Suprapubic skin (tissue), 4 donors: ENCODE measurements around the gene GGCX. TPM values are rescaled to one million over a fixed set of nuclear protein-coding genes. Genes with fewer than 3 reads are reported as not detected.
"Not testable (repeated sequence)": the region's sequence is repeated elsewhere in the genome, so short reads cannot be mapped to it uniquely, and the experiment has no call there.

Source experiments
- DNase-seq, 2 donors: peaks; one replicate each; pipeline ENCODE4 v3.0.0-alpha.2; 2019; ENCODE audit warnings: low spot score in 2 of 2
- H3K27ac ChIP-seq: fragments of 200-600 bp; sonication (generic); one replicate; pipeline ENCODE4 v1.5.1; 2019
- H3K27me3 ChIP-seq: fragments of 200-600 bp; sonication (generic); one replicate; pipeline ENCODE4 v1.5.1; 2019
- H3K36me3 ChIP-seq: fragments of 200-600 bp; sonication (generic); one replicate; pipeline ENCODE4 v1.5.1; 2019
- H3K4me1 ChIP-seq: fragments of 200-600 bp; sonication (generic); one replicate; pipeline ENCODE4 v1.5.1; 2019
- H3K4me3 ChIP-seq: fragments of 200-600 bp; sonication (generic); one replicate; pipeline ENCODE4 v1.5.1; 2019; ENCODE audit warnings: mild to moderate bottlenecking
- H3K9me3 ChIP-seq: fragments of 200-600 bp; sonication (generic); one replicate; pipeline ENCODE4 v1.5.1; 2019
- EP300 ChIP-seq: sonication (generic); formaldehyde crosslinking; IDR thresholded peaks from one replicate; pipeline ENCODE4 v1.6.1; 2017; ENCODE audit warnings: antibody characterized with exemption
- POLR2A ChIP-seq, 2 donors: fragments of 450-650 bp; IDR thresholded peaks; one replicate each; pipeline ENCODE4 v1.6.1; 2017; ENCODE audit warnings: antibody characterized with exemption in 2 of 2, mild to moderate bottlenecking in 2 of 2, moderate library complexity in 2 of 2
- POLR2AphosphoS5 ChIP-seq, 3 donors: sonication (generic); formaldehyde crosslinking; IDR thresholded peaks; one replicate each; pipeline ENCODE4 v1.6.1; 2017; ENCODE audit warnings: antibody characterized with exemption in 3 of 3
- WGBS: methylation state at CpG from one replicate; pipeline ENCODE4 v1.1.5; 2018; 5-methylcytosine and 5-hydroxymethylcytosine counted together
- total RNA-seq, 4 donors: library from RNA; depleted of rRNA; stranded (reverse); fragments of >200 nt; gene quantifications; one replicate each; pipeline ENCODE4 v1.1.0, GENCODE V29; 2016
- TF ChIP-seq, protein P1 (sequence below), 2 donors: fragments of 200-600 bp in 1 of 2; fragments of 450-650 bp in 1 of 2; sonication (generic) in 1 of 2; IDR thresholded peaks; one replicate each; pipeline ENCODE4 v1.5.1; 2016 to 2019; ENCODE audit warnings: antibody characterized with exemption in 2 of 2, mild to moderate bottlenecking in 1 of 2, moderate library complexity in 1 of 2

GGCX gene
- total RNA-seq, 4 donors from 2014 or later: 23.2 to 38.9 (median 27.7) TPM

- Histone ChIP-seq H3K4me1 (peaks cover 57% of the 10 kb centered on the region), H3K4me3 (no peak overlapping the region), H3K36me3 (peaks cover 62% of the 10 kb centered on the region), H3K27me3 (no peaks in the 10 kb centered on the region), H3K27ac (peak overlapping the region; percentile 30), H3K9me3 (no peaks in the 10 kb centered on the region)
- DNase-seq: no peak
- TF ChIP-seq, protein P1, sequence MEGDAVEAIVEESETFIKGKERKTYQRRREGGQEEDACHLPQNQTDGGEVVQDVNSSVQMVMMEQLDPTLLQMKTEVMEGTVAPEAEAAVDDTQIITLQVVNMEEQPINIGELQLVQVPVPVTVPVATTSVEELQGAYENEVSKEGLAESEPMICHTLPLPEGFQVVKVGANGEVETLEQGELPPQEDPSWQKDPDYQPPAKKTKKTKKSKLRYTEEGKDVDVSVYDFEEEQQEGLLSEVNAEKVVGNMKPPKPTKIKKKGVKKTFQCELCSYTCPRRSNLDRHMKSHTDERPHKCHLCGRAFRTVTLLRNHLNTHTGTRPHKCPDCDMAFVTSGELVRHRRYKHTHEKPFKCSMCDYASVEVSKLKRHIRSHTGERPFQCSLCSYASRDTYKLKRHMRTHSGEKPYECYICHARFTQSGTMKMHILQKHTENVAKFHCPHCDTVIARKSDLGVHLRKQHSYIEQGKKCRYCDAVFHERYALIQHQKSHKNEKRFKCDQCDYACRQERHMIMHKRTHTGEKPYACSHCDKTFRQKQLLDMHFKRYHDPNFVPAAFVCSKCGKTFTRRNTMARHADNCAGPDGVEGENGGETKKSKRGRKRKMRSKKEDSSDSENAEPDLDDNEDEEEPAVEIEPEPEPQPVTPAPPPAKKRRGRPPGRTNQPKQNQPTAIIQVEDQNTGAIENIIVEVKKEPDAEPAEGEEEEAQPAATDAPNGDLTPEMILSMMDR (IDR thresholded peaks at IDR 0.05): no peak
- TF ChIP-seq POLR2A (IDR thresholded peaks at IDR 0.05): no peak
- no peak for TF ChIP-seq POLR2AphosphoS5 (IDR thresholded peaks at IDR 0.05)
- TF ChIP-seq EP300: no peak
- 83% methylated on average over 1 of the region's 1 CpG for WGBS
Measured at GRCh38 chr2:85547089-85547858, 14.0 kb downstream of the GGCX start.

GRCh38 chr2:85545780-85546240 lies 15.5 kb downstream of the GGCX start:
- H3K9me3 ChIP-seq: no peaks in the 10 kb centered on the region
- H3K27me3 ChIP-seq: no peaks in the 10 kb centered on the region
- no peak overlapping the region for H3K4me3 ChIP-seq
- H3K4me1 ChIP-seq: peaks cover 72% of the 10 kb centered on the region
- no peak overlapping the region for H3K27ac ChIP-seq
- DNase-seq: peak in 1 of 2 donors; percentile 29
- WGBS: 60% methylated on average over 5 of the region's 5 CpGs
- H3K36me3 ChIP-seq: peaks cover 66% of the 10 kb centered on the region
- TF ChIP-seq POLR2AphosphoS5 (IDR thresholded peaks at IDR 0.05) (no peak), EP300 (no peak), POLR2A (IDR thresholded peaks at IDR 0.05) (no peak)
- TF ChIP-seq, protein P1 (IDR thresholded peaks at IDR 0.05): no peak

- H3K27ac ChIP-seq: not testable (repeated sequence)
Measured at GRCh38 chr2:85544915-85545779, 16.1 kb downstream of the GGCX start.

DNA sequence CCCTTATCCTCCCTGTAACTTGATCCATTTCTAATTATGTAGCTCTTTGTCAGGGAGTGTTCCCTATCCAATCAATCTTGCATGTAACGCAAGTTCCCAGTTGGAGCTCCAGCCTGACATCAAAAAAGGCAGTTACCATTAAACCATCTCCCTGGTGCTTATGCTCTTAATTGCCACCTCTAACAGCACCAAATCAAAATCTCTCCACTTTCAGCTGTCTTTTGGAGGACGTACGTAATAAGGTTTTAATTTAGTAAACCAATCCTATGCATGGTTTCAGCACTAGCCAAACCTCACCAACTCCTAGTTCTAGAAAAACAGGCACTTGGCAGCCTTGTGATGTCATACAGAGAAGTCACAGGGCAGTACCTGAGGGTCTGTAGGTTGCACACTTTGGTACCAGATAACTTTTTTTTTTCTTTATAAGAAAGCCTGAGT lies 17.0 kb downstream of the GGCX start:
- not testable (repeated sequence) for H3K27me3 ChIP-seq, H3K27ac ChIP-seq, H3K9me3 ChIP-seq, H3K4me3 ChIP-seq
- 64% methylated on average over 3 of the region's 3 CpGs for WGBS
- peak in 1 of 2 donors; percentile 5 for DNase-seq
- Histone ChIP-seq H3K4me1 (peaks cover 73% of the 10 kb centered on the region), H3K36me3 (peaks cover 51% of the 10 kb centered on the region)

More at GRCh38 chr2:85544915-85545779, 16.1 kb downstream of the GGCX start:
- peak in 1 of 2 donors; percentile 19 for DNase-seq
- peaks cover 60% of the 10 kb centered on the region for H3K36me3 ChIP-seq
- H3K27me3 ChIP-seq, H3K9me3 ChIP-seq, H3K4me3 ChIP-seq: not testable (repeated sequence)
- peaks cover 76% of the 10 kb centered on the region for H3K4me1 ChIP-seq
- 62% methylated on average over 5 of the region's 5 CpGs for WGBS

GRCh38 chr2:85542777-85543176 lies 18.5 kb downstream of the GGCX start:
- Histone ChIP-seq H3K27me3 (no peaks in the 10 kb centered on the region), H3K9me3 (no peaks in the 10 kb centered on the region), H3K4me1 (peaks cover 74% of the 10 kb centered on the region), H3K36me3 (peaks cover 48% of the 10 kb centered on the region), H3K27ac (no peak overlapping the region), H3K4me3 (peak overlapping the region; percentile 79)
- no peak for TF ChIP-seq EP300
- no peak for TF ChIP-seq POLR2A (IDR thresholded peaks at IDR 0.05)
- 78% methylated on average over 4 of the region's 4 CpGs for WGBS
- DNase-seq: no peak

DNA sequence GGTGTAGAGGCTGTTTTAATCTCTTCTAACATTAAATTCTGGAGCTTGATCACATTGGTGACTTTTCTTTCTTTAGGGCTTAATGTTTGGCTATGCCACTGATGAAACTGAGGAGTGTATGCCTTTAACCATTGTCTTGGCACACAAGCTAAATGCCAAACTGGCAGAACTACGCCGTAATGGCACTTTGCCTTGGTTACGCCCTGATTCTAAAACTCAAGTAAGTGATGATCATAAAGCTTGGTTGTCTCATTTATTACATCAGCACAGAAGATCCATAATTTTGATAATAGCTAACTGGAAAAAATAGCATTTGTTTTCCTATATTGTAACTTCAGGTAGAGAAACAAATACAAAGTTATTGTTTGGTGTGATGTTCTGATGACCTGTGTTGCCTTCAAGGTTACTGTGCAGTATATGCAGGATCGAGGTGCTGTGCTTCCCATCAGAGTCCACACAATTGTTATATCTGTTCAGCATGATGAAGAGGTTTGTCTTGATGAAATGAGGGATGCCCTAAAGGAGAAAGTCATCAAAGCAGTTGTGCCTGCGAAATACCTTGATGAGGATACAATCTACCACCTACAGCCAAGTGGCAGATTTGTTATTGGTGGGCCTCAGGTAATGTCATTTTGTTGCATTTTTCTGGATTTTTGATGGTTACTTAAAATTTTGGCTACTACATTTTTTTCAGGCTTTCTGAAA lies 19.4 kb downstream of the GGCX start:
- no peak for TF ChIP-seq POLR2A (IDR thresholded peaks at IDR 0.05)
- Histone ChIP-seq H3K4me3 (peak overlapping the region; percentile 79), H3K36me3 (peaks cover 45% of the 10 kb centered on the region), H3K27me3 (no peaks in the 10 kb centered on the region), H3K9me3 (no peaks in the 10 kb centered on the region), H3K4me1 (peaks cover 74% of the 10 kb centered on the region), H3K27ac (peak overlapping the region; percentile 98)
- peak in 1 of 2 donors; percentile 65 for DNase-seq
- 24% methylated on average over 5 of the region's 5 CpGs for WGBS
